ENCODE data around the gene EME2. TPM values are rescaled to one million over a fixed set of nuclear protein-coding genes. Genes with fewer than 3 reads are reported as not detected.
"Not testable (repeated sequence)": the region's sequence is repeated elsewhere in the genome, so short reads cannot be mapped to it uniquely, and the experiment has no call there.

EME2 gene
- total RNA-seq, 1 donor from 2014 or later = 23.3 TPM

DNA sequence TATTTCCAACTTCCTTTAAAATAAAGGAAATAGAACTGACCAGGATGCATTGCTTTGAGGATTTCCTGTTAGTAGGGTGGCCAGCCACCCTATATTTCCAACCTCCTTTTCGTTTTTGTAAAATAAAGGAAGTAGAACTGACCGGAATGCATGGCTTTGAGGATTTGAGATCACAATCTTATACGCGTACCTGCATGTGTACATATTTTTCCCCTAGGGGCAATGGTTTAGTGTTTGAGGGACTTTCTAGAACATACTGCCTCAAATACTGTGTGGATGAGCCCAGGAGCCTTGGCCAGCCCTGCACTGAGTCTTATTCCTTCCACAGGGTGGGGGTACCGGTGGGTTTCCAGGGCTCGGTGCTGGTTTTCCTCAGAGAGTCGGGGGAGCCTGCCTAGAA, 41.0 kb upstream of the EME2 start:
- H3K4me2 ChIP-seq (ENCODE audit: low read length) = no peak overlapping the region

GRCh38 chr16:1732071-1732470, 40.5 kb upstream of the EME2 start:
- no peaks in the 10 kb centered on the region for H3K4me1 Mint-ChIP-seq (ENCODE audit: low read depth, unreplicated experiment)
- Histone ChIP-seq H3K4me3 (ENCODE audit: insufficient read depth, low read depth, low read length) (no peak overlapping the region), H2AFZ (ENCODE audit: low read depth, low read length) (no peak overlapping the region), H3K4me1 (ENCODE audit: insufficient read depth, low read length) (no peaks in the 10 kb centered on the region), H3K9me3 (ENCODE audit: insufficient read depth, low read depth, low read length) (peaks cover 16% of the 10 kb centered on the region), H3K9ac (ENCODE audit: low read length) (no peak overlapping the region), H3K36me3 (ENCODE audit: insufficient read depth, low read length) (peaks cover 12% of the 10 kb centered on the region), H3K27me3 (ENCODE audit: insufficient read depth, low read length) (no peaks in the 10 kb centered on the region), H3K79me2 (ENCODE audit: insufficient read depth, low read length) (peaks cover 41% of the 10 kb centered on the region), H3K4me2 (ENCODE audit: low read length) (no peak overlapping the region), H4K20me1 (ENCODE audit: insufficient read depth, low read length) (peaks cover 61% of the 10 kb centered on the region), H3K27ac (ENCODE audit: low read depth, low read length) (no peak overlapping the region)
- FAIRE-seq = no peak
- DNase-seq (ENCODE audit: low read depth) = no peak
- no peak overlapping the region for H3K4me3 Mint-ChIP-seq (ENCODE audit: unreplicated experiment)
- peaks cover 12% of the 10 kb centered on the region for H3K36me3 Mint-ChIP-seq (ENCODE audit: low read depth, unreplicated experiment)
- H3K27ac Mint-ChIP-seq (ENCODE audit: unreplicated experiment) = no peak overlapping the region
- TF ChIP-seq, protein P1, sequence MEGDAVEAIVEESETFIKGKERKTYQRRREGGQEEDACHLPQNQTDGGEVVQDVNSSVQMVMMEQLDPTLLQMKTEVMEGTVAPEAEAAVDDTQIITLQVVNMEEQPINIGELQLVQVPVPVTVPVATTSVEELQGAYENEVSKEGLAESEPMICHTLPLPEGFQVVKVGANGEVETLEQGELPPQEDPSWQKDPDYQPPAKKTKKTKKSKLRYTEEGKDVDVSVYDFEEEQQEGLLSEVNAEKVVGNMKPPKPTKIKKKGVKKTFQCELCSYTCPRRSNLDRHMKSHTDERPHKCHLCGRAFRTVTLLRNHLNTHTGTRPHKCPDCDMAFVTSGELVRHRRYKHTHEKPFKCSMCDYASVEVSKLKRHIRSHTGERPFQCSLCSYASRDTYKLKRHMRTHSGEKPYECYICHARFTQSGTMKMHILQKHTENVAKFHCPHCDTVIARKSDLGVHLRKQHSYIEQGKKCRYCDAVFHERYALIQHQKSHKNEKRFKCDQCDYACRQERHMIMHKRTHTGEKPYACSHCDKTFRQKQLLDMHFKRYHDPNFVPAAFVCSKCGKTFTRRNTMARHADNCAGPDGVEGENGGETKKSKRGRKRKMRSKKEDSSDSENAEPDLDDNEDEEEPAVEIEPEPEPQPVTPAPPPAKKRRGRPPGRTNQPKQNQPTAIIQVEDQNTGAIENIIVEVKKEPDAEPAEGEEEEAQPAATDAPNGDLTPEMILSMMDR (IDR thresholded peaks at IDR 0.05; ENCODE audit: insufficient read depth, low read depth, low read length) = no peak
- no peaks in the 10 kb centered on the region for H3K9me3 Mint-ChIP-seq (ENCODE audit: unreplicated experiment)
- H3K27me3 Mint-ChIP-seq (ENCODE audit: low read depth, unreplicated experiment) = no peaks in the 10 kb centered on the region

More for the DNA sequence above, 41.0 kb upstream of the EME2 start:
- no peak overlapping the region for H3K4me3 ChIP-seq (ENCODE audit: insufficient read depth, low read depth, low read length)
- Mint-ChIP-seq H3K36me3 (ENCODE audit: low read depth, unreplicated experiment) (peaks cover 12% of the 10 kb centered on the region), H3K27me3 (ENCODE audit: low read depth, unreplicated experiment) (no peaks in the 10 kb centered on the region), H3K27ac (ENCODE audit: unreplicated experiment) (no peak overlapping the region), H3K4me1 (ENCODE audit: low read depth, unreplicated experiment) (no peaks in the 10 kb centered on the region), H3K4me3 (ENCODE audit: unreplicated experiment) (no peak overlapping the region), H3K9me3 (ENCODE audit: unreplicated experiment) (no peaks in the 10 kb centered on the region)
- FAIRE-seq = no peak
- DNase-seq (ENCODE audit: low read depth) = no peak
- H3K27me3 ChIP-seq (ENCODE audit: insufficient read depth, low read length) = no peaks in the 10 kb centered on the region
- H3K9me3 ChIP-seq (ENCODE audit: insufficient read depth, low read depth, low read length) = peaks cover 12% of the 10 kb centered on the region
- peaks cover 12% of the 10 kb centered on the region for H3K36me3 ChIP-seq (ENCODE audit: insufficient read depth, low read length)
- peaks cover 61% of the 10 kb centered on the region for H4K20me1 ChIP-seq (ENCODE audit: insufficient read depth, low read length)
- H3K9ac ChIP-seq (ENCODE audit: low read length) = no peak overlapping the region
- H3K79me2 ChIP-seq (ENCODE audit: insufficient read depth, low read length) = peaks cover 44% of the 10 kb centered on the region
- no peak overlapping the region for H2AFZ ChIP-seq (ENCODE audit: low read depth, low read length)
- no peaks in the 10 kb centered on the region for H3K4me1 ChIP-seq (ENCODE audit: insufficient read depth, low read length)
- no peak overlapping the region for H3K27ac ChIP-seq (ENCODE audit: low read depth, low read length)
- TF ChIP-seq, protein P1 (IDR thresholded peaks at IDR 0.05; ENCODE audit: insufficient read depth, low read depth, low read length) = no peak
- TF ChIP-seq EZH2 (IDR thresholded peaks at IDR 0.05; ENCODE audit: insufficient read depth, low read length) = no peak

- H3K9ac ChIP-seq (ENCODE audit: low read length) = not testable (repeated sequence)
Measured at GRCh38 chr16:1732551-1732987, 40.0 kb upstream of the EME2 start.

More at GRCh38 chr16:1732551-1732987, 40.0 kb upstream of the EME2 start:
- not testable (repeated sequence) for FAIRE-seq; H3K4me2 ChIP-seq (ENCODE audit: low read length); H3K9me3 Mint-ChIP-seq (ENCODE audit: unreplicated experiment); H3K36me3 Mint-ChIP-seq (ENCODE audit: low read depth, unreplicated experiment); H3K4me3 ChIP-seq (ENCODE audit: insufficient read depth, low read depth, low read length); DNase-seq (ENCODE audit: low read depth); H2AFZ ChIP-seq (ENCODE audit: low read depth, low read length); H3K27me3 ChIP-seq (ENCODE audit: insufficient read depth, low read length); H3K4me1 Mint-ChIP-seq (ENCODE audit: low read depth, unreplicated experiment); H3K4me3 Mint-ChIP-seq (ENCODE audit: unreplicated experiment); H3K27ac ChIP-seq (ENCODE audit: low read depth, low read length); H3K27me3 Mint-ChIP-seq (ENCODE audit: low read depth, unreplicated experiment); H3K4me1 ChIP-seq (ENCODE audit: insufficient read depth, low read length); H3K27ac Mint-ChIP-seq (ENCODE audit: unreplicated experiment); H3K36me3 ChIP-seq (ENCODE audit: insufficient read depth, low read length)
- Histone ChIP-seq H4K20me1 (ENCODE audit: insufficient read depth, low read length) (peaks cover 61% of the 10 kb centered on the region), H3K79me2 (ENCODE audit: insufficient read depth, low read length) (peaks cover 40% of the 10 kb centered on the region), H3K9me3 (ENCODE audit: insufficient read depth, low read depth, low read length) (peaks cover 16% of the 10 kb centered on the region)

Data from astrocyte (in vitro differentiated cells and primary cell).